Measurements from ENCODE around the gene CD81. TPM values are rescaled to one million over a fixed set of nuclear protein-coding genes. Genes with fewer than 3 reads are reported as not detected.
A peak's percentile ranks its signal among the peaks of the same experiment; 100 is the strongest.

The CD81 gene
- total RNA-seq, 5 donors from 2014 or later (not counting 1 experiment from before 2014, with no cell fraction given), result 124 to 213 (median 146) TPM

DNA sequence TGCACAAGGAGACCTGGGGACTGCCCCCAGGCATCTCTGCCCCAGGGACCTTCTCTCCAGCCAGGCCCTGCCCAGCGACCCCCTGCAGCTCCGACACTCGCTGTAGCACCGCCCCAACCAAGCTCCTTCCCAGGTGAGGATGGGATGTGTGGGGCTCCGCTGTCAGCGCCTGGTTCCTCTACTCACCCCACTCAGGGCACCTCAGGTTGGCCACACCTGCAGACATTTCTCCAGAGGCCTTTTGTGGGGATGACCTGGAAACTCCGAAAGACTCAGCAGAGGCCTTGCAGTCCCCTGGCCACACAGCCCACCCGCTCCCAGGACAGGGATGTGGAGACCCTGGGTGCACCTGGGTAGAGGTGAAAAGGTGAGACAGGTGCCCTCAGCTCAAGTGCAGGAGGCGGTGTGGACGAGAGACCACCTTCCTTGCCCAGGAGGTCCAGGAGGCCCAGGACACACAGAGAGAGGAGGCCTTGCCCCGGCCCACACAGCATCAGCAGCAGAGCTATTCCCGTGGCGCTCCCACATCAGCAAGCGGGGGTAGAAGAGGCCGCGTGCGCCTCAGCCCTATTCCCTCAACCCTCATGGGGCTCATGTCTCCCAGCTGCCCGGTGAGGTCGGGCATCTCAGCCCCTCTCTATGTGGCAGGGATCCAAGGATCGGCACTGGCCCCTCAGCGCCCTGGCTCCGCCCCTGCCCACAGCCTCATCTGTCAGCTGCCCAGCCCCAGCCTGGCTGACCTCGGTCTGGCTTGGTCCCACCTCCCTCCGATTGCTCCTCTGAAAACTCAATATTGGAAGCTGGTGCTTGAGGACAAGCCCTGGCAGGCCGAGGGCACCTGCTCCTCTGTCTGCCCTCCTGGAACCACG lies 46.3 kb downstream of the CD81 start:
- H3K27ac ChIP-seq (ENCODE audit: low read length), result no peak overlapping the region
- DNase-seq, result no peak

DNA sequence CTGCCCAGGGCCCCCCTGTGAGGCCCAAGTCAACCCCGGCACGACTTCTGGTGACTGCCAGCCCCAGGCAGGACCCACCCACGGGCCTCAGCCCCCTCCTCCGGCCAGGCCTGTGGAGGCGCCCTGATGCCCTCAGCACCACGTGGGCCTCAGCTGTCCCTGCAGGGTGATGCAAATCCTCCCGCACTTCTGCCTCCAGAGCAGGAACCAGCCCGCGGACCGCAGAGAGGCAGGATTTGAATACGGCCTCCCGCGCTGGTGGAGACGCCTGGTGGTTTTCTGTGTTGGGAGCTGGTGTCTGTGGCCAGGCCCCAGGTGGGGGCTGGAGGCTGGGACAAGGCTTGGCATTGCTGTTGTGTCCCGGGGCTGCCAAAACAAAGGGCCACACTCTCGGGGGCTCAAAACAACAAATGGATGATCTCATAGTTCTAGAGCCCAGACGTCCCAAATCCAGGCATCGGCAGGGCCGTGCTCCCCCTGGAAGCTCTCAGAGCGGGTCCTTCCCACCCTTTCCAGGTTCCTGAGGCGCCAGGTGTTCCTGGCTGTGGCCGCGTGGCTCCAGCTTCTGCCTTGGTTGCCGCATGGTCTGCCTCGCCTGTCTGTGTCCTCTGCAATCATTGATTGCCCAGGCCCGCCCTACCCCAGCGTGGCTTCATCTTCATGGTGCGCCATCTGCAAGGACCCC lies 47.8 kb downstream of the CD81 start:
- Histone ChIP-seq H3K4me3 (ENCODE audit: control insufficient read depth in 1 of 2, extremely low read depth in 1 of 2, low read length in 1 of 2) (no peak overlapping the region), H3K36me3 (ENCODE audit: control insufficient read depth in 2 of 2, extremely low read depth in 1 of 2, insufficient read depth in 1 of 2, low read length in 1 of 2) (no peaks in the 10 kb centered on the region), H3K4me1 (ENCODE audit: control insufficient read depth in 1 of 2, extremely low read depth in 1 of 2, insufficient read depth in 2 of 2, low read length in 2 of 2) (peaks cover 0 to 10% of the 10 kb centered on the region in 2 experiments), H3K27me3 (replicated peaks in 1 of 2; ENCODE audit: control insufficient read depth in 2 of 2, extremely low read depth in 1 of 2, insufficient read depth in 2 of 2, low read length in 1 of 2) (peaks cover 0 to 44% of the 10 kb centered on the region in 2 experiments), H3K27ac (ENCODE audit: low read length) (no peak overlapping the region), H3K9me3 (no peaks in the 10 kb centered on the region)
- WGBS (ENCODE audit: insufficient coverage), result 71% methylated on average over 25 of the region's 28 CpGs
- Mint-ChIP-seq H3K4me3 (no peak overlapping the region), H3K27me3 (no peaks in the 10 kb centered on the region), H3K27ac (no peak overlapping the region), H3K4me1 (peaks cover 0 to 2% (median 2%) of the 10 kb centered on the region in 3 donors), H3K36me3 (no peaks in the 10 kb centered on the region), H3K9me3 (no peaks in the 10 kb centered on the region)
- DNase-seq, result no peak
- CTCF ChIA-PET, result no interaction called here
- ATAC-seq (replicated peaks in 1 of 4), result no peak
- POLR2A ChIA-PET, result no interaction called here

More for the DNA sequence above, 46.3 kb downstream of the CD81 start:
- Mint-ChIP-seq H3K27me3 (no peaks in the 10 kb centered on the region), H3K4me1 (peaks cover 0 to 4% (median 4%) of the 10 kb centered on the region in 3 donors), H3K36me3 (no peaks in the 10 kb centered on the region), H3K9me3 (no peaks in the 10 kb centered on the region), H3K4me3 (no peak overlapping the region), H3K27ac (no peak overlapping the region)
- Histone ChIP-seq H3K27me3 (replicated peaks in 1 of 2; ENCODE audit: control insufficient read depth in 2 of 2, extremely low read depth in 1 of 2, insufficient read depth in 2 of 2, low read length in 1 of 2) (peaks cover 0 to 47% of the 10 kb centered on the region in 2 experiments), H3K9me3 (no peaks in the 10 kb centered on the region), H3K4me3 (ENCODE audit: control insufficient read depth in 1 of 2, extremely low read depth in 1 of 2, low read length in 1 of 2) (no peak overlapping the region), H3K4me1 (ENCODE audit: control insufficient read depth in 1 of 2, extremely low read depth in 1 of 2, insufficient read depth in 2 of 2, low read length in 2 of 2) (peaks cover 0 to 17% of the 10 kb centered on the region in 2 experiments), H3K36me3 (ENCODE audit: control insufficient read depth in 2 of 2, extremely low read depth in 1 of 2, insufficient read depth in 1 of 2, low read length in 1 of 2) (no peaks in the 10 kb centered on the region)
- ChIA-PET POLR2A (no interaction called here), CTCF (interaction anchor here in 1 of 2 donors (1.2 kb wide), 1 partner anchor 119 kb away, joined by 5 read pairs; no protein-coding TSS in a partner anchor)
- WGBS (ENCODE audit: insufficient coverage), result 86% methylated on average over 18 of the region's 26 CpGs
- no peak for ATAC-seq (replicated peaks in 1 of 4)

DNA sequence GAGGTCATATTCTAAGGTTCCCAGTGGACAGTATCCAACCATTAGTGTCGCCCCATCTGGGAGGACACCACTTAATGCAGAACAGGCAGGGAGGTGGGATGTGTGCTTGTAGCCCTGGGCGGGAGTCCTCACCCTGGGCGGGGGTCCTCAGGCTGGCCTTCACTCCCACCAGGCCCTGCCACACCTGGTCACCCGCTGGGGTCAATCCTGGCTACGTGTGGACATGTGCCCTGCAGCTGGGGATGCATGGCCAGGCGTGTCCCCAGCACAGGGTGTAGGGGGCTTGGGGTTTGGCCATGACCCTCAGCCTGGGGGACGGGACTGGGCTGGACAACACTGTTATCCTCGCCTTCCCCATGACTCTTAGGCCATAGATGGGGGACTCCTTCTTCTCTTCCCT lies 48.4 kb downstream of the CD81 start:
- peaks cover 0 to 40% of the 10 kb centered on the region in 2 experiments for H3K27me3 ChIP-seq (replicated peaks in 1 of 2; ENCODE audit: control insufficient read depth in 2 of 2, extremely low read depth in 1 of 2, insufficient read depth in 2 of 2, low read length in 1 of 2)
- POLR2A ChIA-PET, result no interaction called here
- CTCF ChIA-PET, result no interaction called here
- Mint-ChIP-seq H3K27me3 (no peaks in the 10 kb centered on the region), H3K4me3 (no peak overlapping the region), H3K36me3 (no peaks in the 10 kb centered on the region), H3K27ac (no peak overlapping the region), H3K4me1 (peaks cover 0 to 2% (median 1%) of the 10 kb centered on the region in 3 donors), H3K9me3 (no peaks in the 10 kb centered on the region)
- no peaks in the 10 kb centered on the region for H3K36me3 ChIP-seq (ENCODE audit: control insufficient read depth in 2 of 2, extremely low read depth in 1 of 2, insufficient read depth in 1 of 2, low read length in 1 of 2)
- H3K27ac ChIP-seq (ENCODE audit: low read length), result no peak overlapping the region
- ATAC-seq (replicated peaks in 1 of 4), result no peak
- 90% methylated on average over 3 of the region's 8 CpGs for WGBS (ENCODE audit: insufficient coverage)
- peaks cover 0 to 5% of the 10 kb centered on the region in 2 experiments for H3K4me1 ChIP-seq (ENCODE audit: control insufficient read depth in 1 of 2, extremely low read depth in 1 of 2, insufficient read depth in 2 of 2, low read length in 2 of 2)
- no peak for DNase-seq
- no peaks in the 10 kb centered on the region for H3K9me3 ChIP-seq
- no peak overlapping the region for H3K4me3 ChIP-seq (ENCODE audit: control insufficient read depth in 1 of 2, extremely low read depth in 1 of 2, low read length in 1 of 2)

DNA sequence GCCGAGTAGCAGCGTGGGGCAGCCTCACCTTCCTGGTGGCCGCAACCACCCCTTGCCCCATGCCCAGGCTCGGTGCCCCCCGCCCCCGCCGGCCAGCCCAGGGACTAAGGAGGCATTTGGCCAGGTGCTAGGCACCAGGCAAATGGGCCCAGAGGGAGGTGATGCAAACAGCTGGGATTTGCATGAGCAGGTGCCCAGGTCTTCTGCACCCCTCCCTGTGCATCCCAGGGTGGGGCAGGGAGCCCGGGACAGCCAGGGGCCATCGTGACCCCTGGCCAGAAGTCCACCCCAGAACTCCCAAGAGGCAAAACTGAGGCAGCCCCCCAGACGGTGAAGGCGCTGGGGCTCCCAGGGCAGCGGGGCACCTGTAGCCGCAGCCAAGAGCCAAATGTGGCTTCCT lies 49.1 kb downstream of the CD81 start:
- Histone ChIP-seq H3K27ac (ENCODE audit: low read length) (no peak overlapping the region), H3K27me3 (replicated peaks in 1 of 2; ENCODE audit: control insufficient read depth in 2 of 2, extremely low read depth in 1 of 2, insufficient read depth in 2 of 2, low read length in 1 of 2) (peaks cover 0 to 32% of the 10 kb centered on the region in 2 experiments), H3K36me3 (ENCODE audit: control insufficient read depth in 2 of 2, extremely low read depth in 1 of 2, insufficient read depth in 1 of 2, low read length in 1 of 2) (no peaks in the 10 kb centered on the region), H3K4me1 (ENCODE audit: control insufficient read depth in 1 of 2, extremely low read depth in 1 of 2, insufficient read depth in 2 of 2, low read length in 2 of 2) (no peaks in the 10 kb centered on the region), H3K4me3 (ENCODE audit: control insufficient read depth in 1 of 2, extremely low read depth in 1 of 2, low read length in 1 of 2) (no peak overlapping the region), H3K9me3 (no peaks in the 10 kb centered on the region)
- Mint-ChIP-seq H3K27ac (no peak overlapping the region), H3K4me3 (no peak overlapping the region), H3K27me3 (no peaks in the 10 kb centered on the region), H3K36me3 (no peaks in the 10 kb centered on the region), H3K4me1 (no peaks in the 10 kb centered on the region), H3K9me3 (no peaks in the 10 kb centered on the region)
- ATAC-seq (replicated peaks in 1 of 4), result no peak
- WGBS (ENCODE audit: insufficient coverage), result 83% methylated on average over 10 of the region's 13 CpGs
- CTCF ChIA-PET, result interaction anchor here in 1 of 2 donors (0.6 kb wide), 1 partner anchor 107 kb away, joined by 3 read pairs; no protein-coding TSS in a partner anchor
- POLR2A ChIA-PET, result no interaction called here
- DNase-seq, result no peak

DNA sequence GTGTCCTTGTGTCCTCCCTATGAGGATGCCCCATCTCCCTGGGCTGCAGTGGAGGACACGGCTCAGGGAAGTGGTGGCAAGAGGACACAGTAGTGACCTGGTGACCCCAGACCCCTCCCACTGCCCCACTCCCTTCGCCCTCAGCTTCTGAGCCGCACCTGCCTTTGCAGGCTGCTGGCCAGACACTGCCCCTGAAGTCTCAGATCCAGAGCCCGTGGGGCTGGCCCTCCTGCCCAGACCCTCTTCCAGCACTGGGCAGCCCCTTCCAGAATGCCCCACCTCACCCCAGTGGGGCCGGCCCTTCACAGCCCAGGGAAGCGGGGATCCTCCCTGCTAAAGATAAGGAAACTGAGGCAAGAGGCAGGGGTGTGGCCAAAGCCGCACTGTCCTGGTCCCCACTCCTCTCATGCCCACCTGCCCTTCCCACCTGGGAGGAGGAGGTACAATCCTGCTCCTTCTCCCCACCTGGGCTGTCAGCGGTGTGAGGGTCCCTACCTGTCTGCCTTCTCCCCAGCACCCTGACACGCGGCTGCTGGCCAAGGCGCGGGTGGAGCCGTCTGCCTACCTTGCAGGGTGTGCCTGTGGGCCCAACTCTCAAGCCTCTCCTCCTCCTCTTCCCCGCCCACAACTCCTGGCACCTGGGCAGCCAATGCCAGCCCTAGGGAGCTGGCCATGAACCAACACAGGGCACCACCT lies 49.9 kb downstream of the CD81 start:
- H3K4me1 ChIP-seq (ENCODE audit: control insufficient read depth in 1 of 2, extremely low read depth in 1 of 2, insufficient read depth in 2 of 2, low read length in 2 of 2), result no peaks in the 10 kb centered on the region
- H3K9me3 ChIP-seq, result no peaks in the 10 kb centered on the region
- ChIA-PET POLR2A (no interaction called here), CTCF (interaction anchor here (0.6 to 1.2 kb wide), 4 partner anchors 104 to 106 kb away, joined by 3 to 6 read pairs (median 5); no protein-coding TSS in a partner anchor)
- H3K4me1 Mint-ChIP-seq, result no peaks in the 10 kb centered on the region
- no peak overlapping the region for H3K4me3 Mint-ChIP-seq
- no peak overlapping the region for H3K27ac Mint-ChIP-seq
- no peaks in the 10 kb centered on the region for H3K36me3 Mint-ChIP-seq
- no peak for DNase-seq
- H3K36me3 ChIP-seq (ENCODE audit: control insufficient read depth in 2 of 2, extremely low read depth in 1 of 2, insufficient read depth in 1 of 2, low read length in 1 of 2), result no peaks in the 10 kb centered on the region
- no peaks in the 10 kb centered on the region for H3K27me3 Mint-ChIP-seq
- ATAC-seq (replicated peaks in 1 of 4), result no peak
- no peaks in the 10 kb centered on the region for H3K9me3 Mint-ChIP-seq
- H3K27ac ChIP-seq (ENCODE audit: low read length), result no peak overlapping the region
- WGBS (ENCODE audit: insufficient coverage), result 69% methylated on average over 7 of the region's 14 CpGs
- peaks cover 0 to 28% of the 10 kb centered on the region in 2 experiments for H3K27me3 ChIP-seq (replicated peaks in 1 of 2; ENCODE audit: control insufficient read depth in 2 of 2, extremely low read depth in 1 of 2, insufficient read depth in 2 of 2, low read length in 1 of 2)
- H3K4me3 ChIP-seq (ENCODE audit: control insufficient read depth in 1 of 2, extremely low read depth in 1 of 2, low read length in 1 of 2), result no peak overlapping the region

DNA sequence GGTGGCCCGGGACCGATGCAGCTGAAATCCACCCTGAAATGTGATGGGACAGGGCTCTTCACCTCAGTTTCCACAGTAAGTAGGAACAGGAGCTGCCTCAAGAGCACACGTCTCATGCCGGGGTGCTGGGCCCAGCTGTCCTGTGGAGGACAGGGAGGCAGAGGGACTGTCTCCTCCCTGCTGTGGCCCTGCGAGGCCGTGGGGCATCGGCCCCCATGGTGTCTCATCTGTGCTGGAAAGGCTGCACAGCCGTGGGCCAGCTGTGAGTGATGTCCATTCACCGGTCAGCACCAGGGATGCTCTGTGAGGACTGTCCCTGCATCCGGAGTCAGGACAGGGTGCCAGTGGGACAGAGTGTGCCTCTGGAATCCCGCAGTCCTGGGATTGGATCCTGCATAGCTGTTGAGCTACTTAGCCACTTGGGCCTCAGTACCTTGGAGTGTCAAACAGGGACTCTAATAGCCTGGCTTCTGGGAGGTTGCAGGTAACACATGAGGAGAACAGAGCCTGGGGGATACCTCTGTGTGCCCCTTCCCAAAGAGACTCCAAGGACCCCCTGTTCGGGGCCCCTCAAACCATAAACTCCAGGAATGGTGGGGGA lies 50.7 kb downstream of the CD81 start:
- H3K4me1 ChIP-seq (ENCODE audit: control insufficient read depth in 1 of 2, extremely low read depth in 1 of 2, insufficient read depth in 2 of 2, low read length in 2 of 2), result no peaks in the 10 kb centered on the region
- H3K36me3 ChIP-seq (ENCODE audit: control insufficient read depth in 2 of 2, extremely low read depth in 1 of 2, insufficient read depth in 1 of 2, low read length in 1 of 2), result no peaks in the 10 kb centered on the region
- Mint-ChIP-seq H3K4me3 (no peak overlapping the region), H3K27me3 (no peaks in the 10 kb centered on the region), H3K27ac (no peak overlapping the region), H3K9me3 (no peaks in the 10 kb centered on the region), H3K36me3 (no peaks in the 10 kb centered on the region), H3K4me1 (no peaks in the 10 kb centered on the region)
- POLR2A ChIA-PET, result no interaction called here
- H3K9me3 ChIP-seq, result no peaks in the 10 kb centered on the region
- ATAC-seq (replicated peaks in 1 of 4), result peak in 3 of 4 experiments; percentile 10 to 36 (median 15)
- H3K27me3 ChIP-seq (replicated peaks in 1 of 2; ENCODE audit: control insufficient read depth in 2 of 2, extremely low read depth in 1 of 2, insufficient read depth in 2 of 2, low read length in 1 of 2), result peaks cover 0 to 28% of the 10 kb centered on the region in 2 experiments
- H3K4me3 ChIP-seq (ENCODE audit: control insufficient read depth in 1 of 2, extremely low read depth in 1 of 2, low read length in 1 of 2), result no peak overlapping the region
- H3K27ac ChIP-seq (ENCODE audit: low read length), result no peak overlapping the region
- WGBS (ENCODE audit: insufficient coverage), result 66% methylated on average over 12 of the region's 12 CpGs
- DNase-seq, result no peak
- CTCF ChIA-PET, result interaction anchor here (0.6 to 1.2 kb wide), 4 partner anchors 103 to 105 kb away, joined by 3 to 6 read pairs (median 5); no protein-coding TSS in a partner anchor
